GM12878 (cell line): ENCODE measurements around the gene MAPT.

Source experiments
- POLR2A ChIP-seq: IDR thresholded peaks from 2 replicates; pipeline ENCODE4 v1.6.1; 2011; ENCODE audit warnings: low read depth, mild to moderate bottlenecking, low read length
- TF ChIP-seq, protein P1 (sequence below), 3 experiments: IDR thresholded peaks in 2 of 3; conservative IDR thresholded peaks in 1 of 3; 2 replicates each; pipeline ENCODE4 v1.5.1; 2011; ENCODE audit warnings: low read depth in 3 of 3, low read length in 3 of 3, mild to moderate bottlenecking in 3 of 3, control low read depth in 2 of 3, moderate library complexity in 2 of 3, inconsistent platforms in 1 of 3, mixed read lengths in 1 of 3; ENCODE audit not compliant: control insufficient read depth in 2 of 3, insufficient read depth in 1 of 3; ENCODE audit errors: extremely low read depth in 1 of 3
- TF ChIP-seq, protein P2 (sequence below): fragments of 450-650 bp; formaldehyde crosslinking; IDR thresholded peaks from 2 replicates; pipeline ENCODE4 v1.4.0; 2022; ENCODE audit warnings: mild to moderate bottlenecking, moderate library complexity

DNA sequence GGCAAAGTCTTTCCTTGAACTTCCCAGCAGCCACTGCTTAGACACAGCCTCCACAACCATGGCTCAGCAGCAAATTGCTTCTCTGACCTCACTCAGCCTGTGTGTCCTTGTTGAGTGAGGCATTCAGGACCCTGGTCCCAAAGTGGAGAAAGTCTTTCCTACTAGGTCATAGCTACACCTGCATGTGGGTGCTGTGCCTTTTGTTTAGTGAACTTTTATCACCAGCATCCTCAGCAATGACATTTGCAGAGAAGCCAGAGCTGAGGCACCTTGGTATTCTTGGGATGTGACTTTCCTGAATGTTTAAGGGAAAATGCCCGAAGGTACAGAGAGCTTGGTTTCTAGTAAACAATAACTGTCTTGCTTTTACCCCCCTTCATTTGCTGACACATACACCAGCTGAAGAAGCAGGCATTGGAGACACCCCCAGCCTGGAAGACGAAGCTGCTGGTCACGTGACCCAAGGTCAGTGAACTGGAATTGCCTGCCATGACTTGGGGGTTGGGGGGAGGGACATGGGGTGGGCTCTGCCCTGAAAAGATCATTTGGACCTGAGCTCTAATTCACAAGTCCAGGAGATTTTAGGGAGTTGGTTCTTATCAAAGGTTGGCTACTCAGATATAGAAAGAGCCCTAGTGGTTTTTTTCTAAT, 83.7 kb downstream of the MAPT start:
- no peak for TF ChIP-seq POLR2A
- TF ChIP-seq, protein P1, sequence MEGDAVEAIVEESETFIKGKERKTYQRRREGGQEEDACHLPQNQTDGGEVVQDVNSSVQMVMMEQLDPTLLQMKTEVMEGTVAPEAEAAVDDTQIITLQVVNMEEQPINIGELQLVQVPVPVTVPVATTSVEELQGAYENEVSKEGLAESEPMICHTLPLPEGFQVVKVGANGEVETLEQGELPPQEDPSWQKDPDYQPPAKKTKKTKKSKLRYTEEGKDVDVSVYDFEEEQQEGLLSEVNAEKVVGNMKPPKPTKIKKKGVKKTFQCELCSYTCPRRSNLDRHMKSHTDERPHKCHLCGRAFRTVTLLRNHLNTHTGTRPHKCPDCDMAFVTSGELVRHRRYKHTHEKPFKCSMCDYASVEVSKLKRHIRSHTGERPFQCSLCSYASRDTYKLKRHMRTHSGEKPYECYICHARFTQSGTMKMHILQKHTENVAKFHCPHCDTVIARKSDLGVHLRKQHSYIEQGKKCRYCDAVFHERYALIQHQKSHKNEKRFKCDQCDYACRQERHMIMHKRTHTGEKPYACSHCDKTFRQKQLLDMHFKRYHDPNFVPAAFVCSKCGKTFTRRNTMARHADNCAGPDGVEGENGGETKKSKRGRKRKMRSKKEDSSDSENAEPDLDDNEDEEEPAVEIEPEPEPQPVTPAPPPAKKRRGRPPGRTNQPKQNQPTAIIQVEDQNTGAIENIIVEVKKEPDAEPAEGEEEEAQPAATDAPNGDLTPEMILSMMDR (IDR thresholded peaks at IDR 0.05 in 2 of 3, conservative IDR thresholded peaks at IDR 0.05 in 1 of 3; ENCODE audit: control insufficient read depth in 2 of 3, extremely low read depth in 1 of 3, insufficient read depth in 1 of 3, low read depth in 3 of 3, low read length in 3 of 3) = no peak
- TF ChIP-seq, protein P2, sequence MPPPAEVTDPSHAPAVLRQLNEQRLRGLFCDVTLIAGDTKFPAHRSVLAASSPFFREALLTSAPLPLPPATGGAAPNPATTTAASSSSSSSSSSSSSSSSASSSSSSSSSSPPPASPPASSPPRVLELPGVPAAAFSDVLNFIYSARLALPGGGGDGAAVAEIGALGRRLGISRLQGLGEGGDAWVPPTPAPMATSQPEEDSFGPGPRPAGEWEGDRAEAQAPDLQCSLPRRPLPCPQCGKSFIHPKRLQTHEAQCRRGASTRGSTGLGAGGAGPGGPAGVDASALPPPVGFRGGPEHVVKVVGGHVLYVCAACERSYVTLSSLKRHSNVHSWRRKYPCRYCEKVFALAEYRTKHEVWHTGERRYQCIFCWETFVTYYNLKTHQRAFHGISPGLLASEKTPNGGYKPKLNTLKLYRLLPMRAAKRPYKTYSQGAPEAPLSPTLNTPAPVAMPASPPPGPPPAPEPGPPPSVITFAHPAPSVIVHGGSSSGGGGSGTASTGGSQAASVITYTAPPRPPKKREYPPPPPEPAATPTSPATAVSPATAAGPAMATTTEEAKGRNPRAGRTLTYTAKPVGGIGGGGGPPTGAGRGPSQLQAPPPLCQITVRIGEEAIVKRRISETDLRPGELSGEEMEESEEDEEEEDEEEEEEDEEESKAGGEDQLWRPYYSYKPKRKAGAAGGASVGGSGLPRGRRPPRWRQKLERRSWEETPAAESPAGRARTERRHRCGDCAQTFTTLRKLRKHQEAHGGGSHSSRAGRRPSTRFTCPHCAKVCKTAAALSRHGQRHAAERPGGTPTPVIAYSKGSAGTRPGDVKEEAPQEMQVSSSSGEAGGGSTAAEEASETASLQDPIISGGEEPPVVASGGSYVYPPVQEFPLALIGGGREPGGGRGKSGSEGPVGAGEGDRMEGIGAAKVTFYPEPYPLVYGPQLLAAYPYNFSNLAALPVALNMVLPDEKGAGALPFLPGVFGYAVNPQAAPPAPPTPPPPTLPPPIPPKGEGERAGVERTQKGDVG (CRISPR knock-in tag) = no peak
